Measurements from ENCODE around the gene NR1D2. TPM values are rescaled to one million over a fixed set of nuclear protein-coding genes. Genes with fewer than 3 reads are reported as not detected.
A peak's percentile ranks its signal among the peaks of the same experiment; 100 is the strongest.

Gene NR1D2
- total and polyA plus RNA-seq, 5 experiments from 2014 or later, result 23.4 to 56.7 (median 46.3) TPM

- ATAC-seq (no peak), DNase-seq (no peak)
- Mint-ChIP-seq H3K9me3 (no peaks in the 10 kb centered on the region), H3K27ac (peak overlapping the region in 9 of 10 donors; percentile 22 to 83 (median 61)), H3K4me1 (peaks cover 35 to 88% (median 71%) of the 10 kb centered on the region in 4 donors), H3K36me3 (peaks cover 0 to 17% (median 7%) of the 10 kb centered on the region in 3 donors), H3K4me3 (peak overlapping the region; percentile 54 to 77 (median 66)), H3K27me3 (no peaks in the 10 kb centered on the region)
- POLR2A ChIA-PET, result interaction anchor here (9.1 kb wide), 1 partner anchor 33 kb away, joined by 105 read pairs; the partner anchor contains the start of genes NKIRAS1 and RPL15
Measured at GRCh38 chr3:23950293-23950692, 5.2 kb downstream of the NR1D2 start.

GRCh38 chr3:23952646-23953045 lies 7.6 kb downstream of the NR1D2 start:
- H3K9me3 Mint-ChIP-seq, result no peaks in the 10 kb centered on the region
- POLR2A ChIA-PET, result no interaction called here
- no peak overlapping the region for H3K27ac Mint-ChIP-seq
- DNase-seq (no peak), ATAC-seq (peak in 1 of 2 donors; percentile 22)
- peaks cover 0 to 34% (median 7%) of the 10 kb centered on the region in 3 donors for H3K36me3 Mint-ChIP-seq
- peaks cover 33 to 83% (median 73%) of the 10 kb centered on the region in 4 donors for H3K4me1 Mint-ChIP-seq
- peak overlapping the region in 4 of 10 donors; percentile 11 to 48 (median 18) for H3K4me3 Mint-ChIP-seq
- H3K27me3 Mint-ChIP-seq, result no peaks in the 10 kb centered on the region

GRCh38 chr3:23953523-23953922 lies 8.4 kb downstream of the NR1D2 start:
- DNase-seq, result no peak
- peak overlapping the region in 2 of 10 donors; percentile 5 to 46 for H3K27ac Mint-ChIP-seq
- H3K4me1 Mint-ChIP-seq, result peaks cover 32 to 79% (median 67%) of the 10 kb centered on the region in 4 donors
- peaks cover 0 to 39% (median 3%) of the 10 kb centered on the region in 3 donors for H3K36me3 Mint-ChIP-seq
- no peaks in the 10 kb centered on the region for H3K27me3 Mint-ChIP-seq
- peak overlapping the region in 4 of 10 donors; percentile 1 to 36 (median 11) for H3K4me3 Mint-ChIP-seq
- H3K9me3 Mint-ChIP-seq, result no peaks in the 10 kb centered on the region
- ATAC-seq, result no peak
- POLR2A ChIA-PET, result interaction anchor here (1.1 kb wide), 1 partner anchor 36 kb away, joined by 5 read pairs; the partner anchor contains the start of genes NKIRAS1 and RPL15

- Mint-ChIP-seq H3K27ac (no peak overlapping the region), H3K27me3 (no peaks in the 10 kb centered on the region), H3K4me3 (no peak overlapping the region), H3K9me3 (no peaks in the 10 kb centered on the region), H3K4me1 (peaks cover 32 to 78% (median 65%) of the 10 kb centered on the region in 4 donors), H3K36me3 (peaks cover 0 to 44% (median 3%) of the 10 kb centered on the region in 3 donors)
- ATAC-seq (no peak), DNase-seq (no peak)
- POLR2A ChIA-PET, result interaction anchor here (1.1 kb wide), 1 partner anchor 37 kb away, joined by 5 read pairs; the partner anchor contains the start of genes NKIRAS1 and RPL15
Measured at GRCh38 chr3:23954144-23954543, 9.1 kb downstream of the NR1D2 start.

GRCh38 chr3:23956701-23957100 lies 11.6 kb downstream of the NR1D2 start:
- H3K4me3 Mint-ChIP-seq, result no peak overlapping the region
- H3K9me3 Mint-ChIP-seq, result no peaks in the 10 kb centered on the region
- ATAC-seq (no peak), DNase-seq (no peak)
- H3K27ac Mint-ChIP-seq, result no peak overlapping the region
- peaks cover 25 to 64% (median 47%) of the 10 kb centered on the region in 4 donors for H3K4me1 Mint-ChIP-seq
- POLR2A ChIA-PET, result no interaction called here
- H3K36me3 Mint-ChIP-seq, result peaks cover 6 to 69% (median 12%) of the 10 kb centered on the region in 3 donors
- H3K27me3 Mint-ChIP-seq, result no peaks in the 10 kb centered on the region

GRCh38 chr3:23959135-23959900 lies 14.2 kb downstream of the NR1D2 start:
- H3K27me3 Mint-ChIP-seq, result no peaks in the 10 kb centered on the region
- H3K4me3 Mint-ChIP-seq, result peak overlapping the region in 1 of 10 donors; percentile 48
- POLR2A ChIA-PET, result no interaction called here
- H3K36me3 Mint-ChIP-seq, result peaks cover 14 to 92% (median 31%) of the 10 kb centered on the region in 3 donors
- ATAC-seq, result no peak
- peak overlapping the region in 8 of 10 donors; percentile 0 to 74 (median 48) for H3K27ac Mint-ChIP-seq
- no peaks in the 10 kb centered on the region for H3K9me3 Mint-ChIP-seq
- H3K4me1 Mint-ChIP-seq, result peaks cover 20 to 56% (median 31%) of the 10 kb centered on the region in 4 donors
- no peak for DNase-seq

- ATAC-seq (no peak), DNase-seq (no peak)
- Mint-ChIP-seq H3K36me3 (peaks cover 18 to 90% (median 34%) of the 10 kb centered on the region in 3 donors), H3K9me3 (no peaks in the 10 kb centered on the region), H3K4me1 (peaks cover 16 to 50% (median 22%) of the 10 kb centered on the region in 4 donors), H3K27me3 (no peaks in the 10 kb centered on the region), H3K4me3 (no peak overlapping the region), H3K27ac (peak overlapping the region in 2 of 10 donors; percentile 13 to 38)
- POLR2A ChIA-PET, result interaction anchor here (0.7 kb wide), 1 partner anchor 15 kb away, joined by 3 read pairs; no protein-coding TSS in a partner anchor
Measured at GRCh38 chr3:23960649-23961048, 15.6 kb downstream of the NR1D2 start.

GRCh38 chr3:23961066-23961465 lies 16.0 kb downstream of the NR1D2 start:
- no peaks in the 10 kb centered on the region for H3K9me3 Mint-ChIP-seq
- H3K4me3 Mint-ChIP-seq, result no peak overlapping the region
- H3K27me3 Mint-ChIP-seq, result no peaks in the 10 kb centered on the region
- H3K27ac Mint-ChIP-seq, result peak overlapping the region in 1 of 10 donors; percentile 38
- DNase-seq (no peak), ATAC-seq (no peak)
- H3K4me1 Mint-ChIP-seq, result peaks cover 16 to 51% (median 22%) of the 10 kb centered on the region in 4 donors
- POLR2A ChIA-PET, result interaction anchor here (0.7 kb wide), 1 partner anchor 14 kb away, joined by 3 read pairs; no protein-coding TSS in a partner anchor
- H3K36me3 Mint-ChIP-seq, result peaks cover 22 to 90% (median 39%) of the 10 kb centered on the region in 3 donors

- H3K27ac Mint-ChIP-seq, result peak overlapping the region in 2 of 10 donors; percentile 19 to 33
- H3K9me3 Mint-ChIP-seq, result no peaks in the 10 kb centered on the region
- ATAC-seq (no peak), DNase-seq (no peak)
- H3K36me3 Mint-ChIP-seq, result peaks cover 22 to 90% (median 44%) of the 10 kb centered on the region in 3 donors
- H3K4me3 Mint-ChIP-seq, result no peak overlapping the region
- peaks cover 18 to 47% (median 20%) of the 10 kb centered on the region in 4 donors for H3K4me1 Mint-ChIP-seq
- H3K27me3 Mint-ChIP-seq, result no peaks in the 10 kb centered on the region
- POLR2A ChIA-PET, result no interaction called here
Measured at GRCh38 chr3:23961913-23962312, 16.8 kb downstream of the NR1D2 start.

GRCh38 chr3:23964537-23965235 lies 19.6 kb downstream of the NR1D2 start:
- no peak for ATAC-seq
- Mint-ChIP-seq H3K27me3 (no peaks in the 10 kb centered on the region), H3K27ac (peak overlapping the region in 2 of 10 donors; percentile 5 to 34), H3K36me3 (peaks cover 21 to 97% (median 50%) of the 10 kb centered on the region in 3 donors), H3K4me3 (peak overlapping the region in 1 of 10 donors; percentile 22), H3K4me1 (peaks cover 12 to 37% (median 23%) of the 10 kb centered on the region in 4 donors), H3K9me3 (no peaks in the 10 kb centered on the region)
- no peak for DNase-seq
- POLR2A ChIA-PET, result no interaction called here

GRCh38 chr3:23966328-23966727 lies 21.2 kb downstream of the NR1D2 start:
- POLR2A ChIA-PET, result no interaction called here
- no peak overlapping the region for H3K4me3 Mint-ChIP-seq
- peaks cover 26 to 96% (median 49%) of the 10 kb centered on the region in 3 donors for H3K36me3 Mint-ChIP-seq
- no peaks in the 10 kb centered on the region for H3K27me3 Mint-ChIP-seq
- H3K4me1 Mint-ChIP-seq, result peaks cover 9 to 37% (median 24%) of the 10 kb centered on the region in 4 donors
- no peaks in the 10 kb centered on the region for H3K9me3 Mint-ChIP-seq
- no peak for ATAC-seq
- peak overlapping the region in 1 of 10 donors; percentile 51 for H3K27ac Mint-ChIP-seq
- DNase-seq, result no peak

GRCh38 chr3:23968463-23969184 lies 23.5 kb downstream of the NR1D2 start:
- peak overlapping the region in 1 of 10 donors; percentile 70 for H3K27ac Mint-ChIP-seq
- no peaks in the 10 kb centered on the region for H3K9me3 Mint-ChIP-seq
- no peak for ATAC-seq
- no peak overlapping the region for H3K4me3 Mint-ChIP-seq
- POLR2A ChIA-PET, result interaction anchor here (0.5 kb wide), 1 partner anchor 284 kb away, joined by 4 read pairs; no protein-coding TSS in a partner anchor
- no peaks in the 10 kb centered on the region for H3K27me3 Mint-ChIP-seq
- H3K4me1 Mint-ChIP-seq, result peaks cover 5 to 26% (median 15%) of the 10 kb centered on the region in 4 donors
- no peak for DNase-seq
- H3K36me3 Mint-ChIP-seq, result peaks cover 16 to 91% (median 34%) of the 10 kb centered on the region in 3 donors

All from naive thymus-derived CD8-positive, alpha-beta T cell (primary cell).